HG03108 (cell line): ENCODE results near the gene GTF2F2.
"Not testable (repeated sequence)": the region's sequence is repeated elsewhere in the genome, so short reads cannot be mapped to it uniquely, and the experiment has no call there.

ENCODE experiments used
- ATAC-seq: cut with Tn5 transposase; IDR thresholded peaks from one replicate; pipeline ENCODE4 v1.9.1; 2021; ENCODE audit warnings: moderate library complexity; ENCODE audit not compliant: unreplicated experiment

The GTF2F2 gene

DNA sequence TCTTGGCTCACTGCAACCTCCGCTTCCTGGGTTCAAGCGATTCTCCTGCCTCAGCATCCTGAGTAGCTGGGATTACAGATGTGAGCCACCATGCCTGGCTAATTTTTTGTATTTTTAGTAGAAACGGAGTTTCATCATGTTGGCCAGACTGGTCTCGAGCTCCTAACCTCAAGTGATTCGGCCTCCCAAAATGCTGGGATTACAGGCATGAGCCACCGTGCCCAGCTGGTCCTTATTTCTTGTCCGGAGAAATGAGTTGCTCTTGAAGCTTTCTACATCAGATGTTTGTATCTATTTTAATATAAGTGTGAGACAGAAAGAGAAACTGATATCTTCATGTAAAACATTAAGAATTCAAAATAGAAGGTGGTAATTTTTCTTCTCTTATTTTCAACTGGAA is 124.4 kb downstream of the GTF2F2 start:
- not testable (repeated sequence) for ATAC-seq

DNA sequence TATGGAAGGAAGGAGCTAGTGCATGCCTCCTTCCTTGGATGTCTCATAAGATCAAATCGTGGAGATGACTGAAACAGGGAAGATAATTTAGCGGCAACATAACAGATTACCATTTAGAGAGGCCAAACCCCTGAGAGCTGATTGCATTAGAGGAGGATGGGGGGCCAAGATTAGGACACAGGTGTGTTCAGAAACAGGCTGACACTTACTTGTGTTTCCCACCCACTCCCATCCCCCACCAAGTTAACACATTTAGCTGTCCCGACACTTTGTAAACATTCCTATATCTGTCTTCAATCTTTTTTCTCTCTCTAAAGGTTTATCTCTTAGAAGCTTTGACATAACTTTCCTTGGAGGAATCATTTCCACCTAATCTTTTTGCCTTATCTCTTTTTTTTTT is 129.4 kb downstream of the GTF2F2 start:
- no peak for ATAC-seq

GRCh38 chr13:45254396-45254795 is 134.1 kb downstream of the GTF2F2 start:
- no peak for ATAC-seq

- no peak for ATAC-seq
These were observed 135.1 kb downstream of the GTF2F2 start for GRCh38 chr13:45255247-45255987.

DNA sequence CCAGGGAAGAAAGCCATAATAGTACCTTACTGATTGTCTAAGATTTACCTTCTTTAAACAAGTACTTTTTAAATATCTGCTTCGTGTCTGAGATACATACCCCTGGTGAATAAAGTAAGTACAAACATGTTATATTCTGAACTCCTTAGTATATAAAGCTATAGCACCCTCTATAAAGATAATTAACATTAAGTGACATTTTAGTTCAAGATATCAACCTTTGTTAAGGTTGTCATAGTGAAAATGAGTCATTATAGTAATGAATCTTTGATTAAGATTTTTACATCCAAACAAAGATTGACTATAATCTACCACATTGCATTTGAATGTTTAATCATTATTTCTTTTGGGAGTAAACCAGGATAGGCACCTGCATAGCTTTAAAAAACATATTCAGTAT is 135.9 kb downstream of the GTF2F2 start:
- no peak for ATAC-seq

- no peak for ATAC-seq
These were observed 137.5 kb downstream of the GTF2F2 start for GRCh38 chr13:45257638-45258333.

GRCh38 chr13:45258334-45258675 is 138.0 kb downstream of the GTF2F2 start:
- no peak for ATAC-seq

DNA sequence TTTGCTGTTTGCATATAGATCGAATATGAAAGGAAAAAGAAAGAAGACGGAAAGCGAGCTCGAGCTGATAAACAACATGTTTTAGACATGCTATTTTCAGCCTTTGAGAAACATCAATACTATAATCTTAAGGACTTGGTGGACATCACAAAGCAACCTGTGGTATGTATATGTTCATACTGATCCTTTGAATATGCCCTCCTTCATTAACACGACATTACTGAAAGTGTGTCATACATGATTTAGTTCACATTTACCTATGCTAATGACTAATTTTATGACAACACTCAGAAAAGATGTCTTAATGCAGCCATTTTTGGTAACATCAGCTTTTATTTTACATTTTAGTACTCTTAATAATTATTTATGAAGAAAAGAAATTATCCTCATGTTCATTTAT is 146.9 kb downstream of the GTF2F2 start:
- ATAC-seq = no peak

- ATAC-seq = no peak
These were observed 148.9 kb downstream of the GTF2F2 start for GRCh38 chr13:45269204-45269603.

- ATAC-seq = no peak
These were observed 156.6 kb downstream of the GTF2F2 start for GRCh38 chr13:45276913-45277312.

GRCh38 chr13:45278096-45278645 is 157.9 kb downstream of the GTF2F2 start:
- ATAC-seq = no peak

DNA sequence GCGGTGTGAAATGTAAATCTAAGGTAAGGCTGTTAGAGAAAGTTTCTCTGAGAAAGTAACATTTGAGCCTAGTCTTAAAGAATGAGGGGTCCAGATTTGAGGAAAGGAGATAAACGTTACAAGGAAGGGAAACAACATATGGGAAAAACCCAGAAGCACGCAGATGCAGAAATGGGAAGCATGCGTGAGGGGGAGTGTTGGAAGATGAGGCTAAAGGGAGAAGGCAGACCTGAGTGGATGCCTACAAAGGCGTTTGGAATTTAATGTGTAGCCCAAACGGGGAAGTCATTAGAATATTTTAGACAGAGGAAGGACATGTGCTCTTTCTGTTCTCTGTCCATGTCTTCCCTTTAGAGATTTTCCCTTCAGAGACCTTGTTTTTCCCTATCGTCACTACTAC is 159.7 kb downstream of the GTF2F2 start:
- no peak for ATAC-seq

DNA sequence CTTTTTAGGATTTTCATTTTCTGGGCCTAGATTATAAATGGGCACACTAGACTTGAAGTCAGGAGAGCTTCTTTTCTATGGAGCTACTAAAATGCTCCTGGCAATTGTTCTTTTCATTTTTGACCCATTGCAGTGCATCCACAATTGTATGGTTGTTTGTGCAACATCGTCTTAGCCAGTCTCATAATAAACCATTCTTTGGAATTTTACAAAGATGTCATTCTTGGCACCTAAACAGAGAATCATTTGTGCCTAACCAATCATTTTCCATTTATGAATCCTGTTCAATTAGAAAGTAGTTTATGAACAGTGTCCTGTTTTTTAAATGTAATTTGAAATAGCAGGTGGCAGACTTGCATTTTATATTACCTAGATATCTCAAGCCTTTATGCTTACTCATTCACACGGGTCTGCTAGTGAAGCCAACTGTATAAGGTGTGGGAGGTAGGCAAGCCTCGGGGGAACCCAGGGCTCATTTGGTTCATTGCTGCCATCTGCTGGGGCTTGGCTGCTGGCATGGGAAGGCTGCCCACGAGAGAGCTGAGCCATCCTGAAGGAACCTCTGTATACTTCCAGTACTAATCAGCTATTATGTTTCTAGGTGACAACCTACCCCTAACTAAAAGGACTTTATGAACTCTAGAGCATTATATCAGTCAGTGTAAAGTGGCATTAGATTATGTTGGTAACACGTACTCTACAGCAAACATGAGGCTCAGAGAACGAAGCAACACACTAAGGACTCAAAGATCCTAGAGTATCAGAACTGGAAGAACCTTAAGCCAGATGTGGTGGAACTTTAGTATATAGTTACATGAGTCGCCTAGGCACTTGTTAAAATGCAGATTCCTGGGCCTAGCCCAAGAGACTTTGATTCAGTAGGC is 160.7 kb downstream of the GTF2F2 start:
- peak; percentile 80 for ATAC-seq

GRCh38 chr13:45282994-45283393 is 162.7 kb downstream of the GTF2F2 start:
- ATAC-seq = no peak

DNA sequence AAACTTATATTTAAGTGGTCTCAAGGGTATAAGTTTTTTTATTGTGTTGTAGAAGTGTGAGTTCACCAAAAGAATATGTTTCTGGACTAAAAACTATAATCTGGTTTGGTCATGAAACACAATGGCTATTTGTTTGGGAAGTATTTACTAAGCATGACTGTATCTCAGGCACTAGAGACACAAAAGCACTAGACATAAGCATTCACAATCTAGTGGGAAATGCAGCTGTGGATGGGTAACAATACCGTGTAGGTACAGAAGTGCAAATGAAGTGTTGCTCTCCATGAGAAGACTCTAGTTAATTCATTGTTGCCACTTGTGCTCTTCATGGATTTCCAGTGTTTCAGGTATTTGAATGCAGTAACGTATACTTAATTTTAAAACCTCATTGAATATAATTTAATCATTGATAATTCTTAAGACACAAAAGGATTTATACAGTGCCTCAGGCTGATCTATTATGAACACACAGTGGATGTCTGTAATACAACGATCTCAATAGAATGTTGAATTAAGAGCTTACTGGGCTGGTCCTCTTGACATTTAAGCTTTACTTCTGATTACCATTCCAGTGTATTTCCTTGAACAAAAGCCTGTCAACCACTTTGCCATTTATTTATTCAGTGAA is 169.7 kb downstream of the GTF2F2 start:
- no peak for ATAC-seq

- ATAC-seq = no peak
These were observed 171.9 kb downstream of the GTF2F2 start for GRCh38 chr13:45292176-45292575.

- ATAC-seq = no peak
These were observed 175.2 kb downstream of the GTF2F2 start for GRCh38 chr13:45295536-45295935.

DNA sequence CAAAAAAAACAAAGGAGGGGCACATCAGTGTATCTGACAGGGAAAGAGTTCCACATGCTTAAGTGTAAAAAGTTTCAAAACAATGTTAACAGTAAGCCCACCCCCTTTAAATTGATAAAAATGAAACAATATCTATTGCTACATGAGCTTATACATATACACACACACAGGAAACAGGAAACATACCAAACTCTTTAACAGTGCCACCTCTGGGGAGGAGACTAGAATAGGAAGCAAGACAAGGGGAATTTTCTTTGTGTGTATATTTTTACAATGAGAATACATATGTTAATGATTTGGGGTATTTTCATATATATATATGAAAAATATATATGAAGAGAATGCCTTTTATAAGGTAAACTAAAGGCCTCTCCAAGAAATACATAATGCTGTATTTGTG is 175.9 kb downstream of the GTF2F2 start:
- ATAC-seq = no peak

DNA sequence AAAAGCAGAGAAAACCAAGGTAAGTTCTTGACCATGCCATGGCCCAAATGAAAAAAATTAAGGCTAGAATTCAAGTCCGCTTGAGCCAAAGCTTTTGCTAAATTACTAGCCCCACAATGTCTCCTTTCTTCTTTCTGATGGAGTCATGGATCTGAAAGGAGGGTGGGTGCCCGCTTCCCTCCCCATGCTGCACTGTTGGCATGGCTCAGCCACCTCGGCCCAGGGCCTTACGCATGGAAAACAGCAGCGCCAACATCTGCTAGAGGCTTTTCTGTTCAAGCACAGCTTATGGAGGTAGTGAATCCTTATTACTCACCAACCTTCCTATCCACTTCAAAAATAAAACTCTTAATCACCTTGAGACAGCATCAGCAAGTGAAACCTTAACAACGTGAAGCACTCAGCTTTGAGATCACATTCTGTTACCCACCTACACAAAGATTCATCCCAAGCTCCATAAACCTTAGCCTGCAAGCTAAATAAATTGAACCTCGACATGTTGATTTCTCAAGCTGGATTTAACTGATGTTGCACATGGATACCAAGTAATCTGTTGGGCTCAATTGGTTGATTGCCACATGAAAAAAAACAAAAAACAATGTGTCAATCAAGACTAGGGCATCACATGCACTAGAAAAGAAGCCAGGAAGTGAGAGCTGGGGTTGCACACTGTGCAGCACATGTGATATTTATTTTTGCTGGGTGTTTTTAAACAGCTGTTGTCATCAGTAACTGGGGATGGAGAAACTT is 177.3 kb downstream of the GTF2F2 start:
- ATAC-seq = peak; percentile 56

DNA sequence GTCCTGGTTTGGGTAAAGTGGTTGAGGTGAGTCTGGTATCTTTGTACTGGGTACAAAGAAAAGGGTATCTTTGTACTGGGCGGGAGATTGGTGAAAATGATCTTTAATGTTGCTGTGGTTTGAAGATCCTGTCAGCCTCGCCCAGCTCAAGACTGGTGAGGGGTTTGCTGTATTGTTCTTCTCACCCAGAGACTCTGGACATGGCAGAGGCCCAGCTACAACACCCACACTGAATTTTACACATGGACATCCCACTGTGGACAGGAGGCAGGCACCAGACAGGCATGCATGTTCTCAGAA is 177.8 kb downstream of the GTF2F2 start:
- no peak for ATAC-seq
